Activated T-cell treated with anti-CD3 and anti-CD28 coated beads for 24 hours (primary cell): ENCODE measurements around the gene ELAC1.
"Not testable (repeated sequence)": the region's sequence is repeated elsewhere in the genome, so short reads cannot be mapped to it uniquely, and the experiment has no call there.

Source experiments
- DNase-seq: peaks from one replicate; pipeline ENCODE4 v3.0.0-alpha.2; 2020; ENCODE audit warnings: low read depth

Gene ELAC1

GRCh38 chr18:50972404-50972803, 4.6 kb downstream of the ELAC1 start:
- DNase-seq = not testable (repeated sequence)

GRCh38 chr18:50973367-50974126, 5.7 kb downstream of the ELAC1 start:
- no peak for DNase-seq

- DNase-seq = no peak
Observed at GRCh38 chr18:50977037-50977760, 9.4 kb downstream of the ELAC1 start.

GRCh38 chr18:50981381-50981780, 13.5 kb downstream of the ELAC1 start:
- no peak for DNase-seq

GRCh38 chr18:50982086-50982801, 14.4 kb downstream of the ELAC1 start:
- no peak for DNase-seq

GRCh38 chr18:50982802-50983179, 15.0 kb downstream of the ELAC1 start:
- no peak for DNase-seq

- DNase-seq = no peak
Observed at GRCh38 chr18:50986360-50987087, 18.7 kb downstream of the ELAC1 start.

- DNase-seq = no peak
Observed at GRCh38 chr18:50987261-50987660, 19.4 kb downstream of the ELAC1 start.

- no peak for DNase-seq
Observed at GRCh38 chr18:50989711-50990110, 21.9 kb downstream of the ELAC1 start.

GRCh38 chr18:50992351-50992762, 24.5 kb downstream of the ELAC1 start:
- DNase-seq = no peak

- no peak for DNase-seq
Observed at GRCh38 chr18:50994031-50994430, 26.2 kb downstream of the ELAC1 start.

- not testable (repeated sequence) for DNase-seq
Observed at GRCh38 chr18:51003174-51003573, 35.3 kb downstream of the ELAC1 start.

GRCh38 chr18:51006061-51006818, 38.4 kb downstream of the ELAC1 start:
- DNase-seq = no peak

- no peak for DNase-seq
Observed at GRCh38 chr18:51006948-51007789, 39.3 kb downstream of the ELAC1 start.

- no peak for DNase-seq
Observed at GRCh38 chr18:51007790-51008139, 39.9 kb downstream of the ELAC1 start.

- DNase-seq = no peak
Observed at GRCh38 chr18:51009072-51009471, 41.2 kb downstream of the ELAC1 start.

- DNase-seq = no peak
Observed at GRCh38 chr18:51010218-51010617, 42.4 kb downstream of the ELAC1 start.

GRCh38 chr18:51011709-51012108, 43.9 kb downstream of the ELAC1 start:
- DNase-seq = no peak

- no peak for DNase-seq
Observed at GRCh38 chr18:51012441-51012840, 44.6 kb downstream of the ELAC1 start.

GRCh38 chr18:51013259-51013658, 45.4 kb downstream of the ELAC1 start:
- DNase-seq = no peak
